Lower lobe of right lung (tissue), 2 donors: ENCODE data around the gene LIMS3. TPM values are rescaled to one million over a fixed set of nuclear protein-coding genes. Genes with fewer than 3 reads are reported as not detected.
"Not testable (repeated sequence)": the region's sequence is repeated elsewhere in the genome, so short reads cannot be mapped to it uniquely, and the experiment has no call there.

Experiments used
- ATAC-seq, 2 donors: fragments of 200-7000 bp; cut with Tn5 transposase; one replicate each; pipeline ENCODE4 v1.9.1; 2020 to 2022; ENCODE audit warnings: mild to moderate bottlenecking in 2 of 2, moderate library complexity in 2 of 2
- DNase-seq: peaks from one replicate; pipeline ENCODE4 v3.0.0-alpha.2; 2020
- H3K27ac ChIP-seq: fragments of 200-600 bp; one replicate; pipeline ENCODE4 v1.8.0; 2022
- H3K27me3 ChIP-seq: fragments of 200-600 bp; one replicate; pipeline ENCODE4 v1.8.0; 2022; ENCODE audit warnings: low read depth
- H3K36me3 ChIP-seq: fragments of 200-600 bp; one replicate; pipeline ENCODE4 v1.8.0; 2022; ENCODE audit warnings: mild to moderate bottlenecking
- H3K4me1 ChIP-seq: fragments of 200-600 bp; one replicate; pipeline ENCODE4 v1.8.0; 2022
- H3K4me3 ChIP-seq: fragments of 200-600 bp; one replicate; pipeline ENCODE4 v1.8.0; 2022; ENCODE audit warnings: mild to moderate bottlenecking
- H3K9me3 ChIP-seq: fragments of 200-600 bp; one replicate; pipeline ENCODE4 v1.8.0; 2022
- intact Hi-C: fragments of 100-400 bp; cut with DNase I; formaldehyde crosslinking; loops from one replicate; pipeline ENCODE4 v1.11.0; 2022
- total RNA-seq: library from RNA; stranded (reverse); fragmentation: NEBNext Ultra II Directional; extraction: Animal tissue kit (Norgen Biotek cat#: 25700); gene quantifications from one replicate; pipeline ENCODE4 v1.2.1, GENCODE V29; 2021
- donor health status: DM: no; HTN: yes; CAD: no; lungs with severe emphysema.

LIMS3 gene
- total RNA-seq, 1 donor from 2014 or later: 2.4 TPM

- H3K9me3 ChIP-seq, DNase-seq, H3K27me3 ChIP-seq, H3K27ac ChIP-seq, H3K4me3 ChIP-seq, H3K36me3 ChIP-seq, H3K4me1 ChIP-seq, intact Hi-C loops: not testable (repeated sequence)
- ATAC-seq: peak in 1 of 2 donors; percentile 10
Measured at GRCh38 chr2:109905796-109906195, 7.3 kb downstream of the LIMS3 start.

GRCh38 chr2:109908626-109909025, 10.1 kb downstream of the LIMS3 start:
- H3K4me3 ChIP-seq, DNase-seq, H3K4me1 ChIP-seq, H3K36me3 ChIP-seq, ATAC-seq, H3K9me3 ChIP-seq, H3K27ac ChIP-seq, H3K27me3 ChIP-seq, intact Hi-C loops: not testable (repeated sequence)

- H3K27me3 ChIP-seq, H3K36me3 ChIP-seq, H3K4me3 ChIP-seq, DNase-seq, H3K27ac ChIP-seq, H3K9me3 ChIP-seq, intact Hi-C loops, H3K4me1 ChIP-seq: not testable (repeated sequence)
- ATAC-seq: peak; percentile 53 to 71
Measured at GRCh38 chr2:109910789-109911188, 12.3 kb downstream of the LIMS3 start.

- H3K9me3 ChIP-seq, H3K36me3 ChIP-seq, ATAC-seq, intact Hi-C loops, H3K4me3 ChIP-seq, H3K4me1 ChIP-seq, H3K27ac ChIP-seq, H3K27me3 ChIP-seq, DNase-seq: not testable (repeated sequence)
Measured at GRCh38 chr2:109913911-109914310, 15.4 kb downstream of the LIMS3 start.

- DNase-seq, H3K27me3 ChIP-seq, intact Hi-C loops: not testable (repeated sequence)
Measured at GRCh38 chr2:109914552-109914951, 16.1 kb downstream of the LIMS3 start.

GRCh38 chr2:109915830-109916229, 17.3 kb downstream of the LIMS3 start:
- H3K9me3 ChIP-seq, H3K4me3 ChIP-seq, H3K27ac ChIP-seq, H3K4me1 ChIP-seq, H3K36me3 ChIP-seq, H3K27me3 ChIP-seq, ATAC-seq, DNase-seq, intact Hi-C loops: not testable (repeated sequence)

More at GRCh38 chr2:109914552-109914951, 16.1 kb downstream of the LIMS3 start:
- not testable (repeated sequence) for H3K27ac ChIP-seq, H3K9me3 ChIP-seq, H3K4me1 ChIP-seq, H3K4me3 ChIP-seq, H3K36me3 ChIP-seq, ATAC-seq

- intact Hi-C loops, H3K4me3 ChIP-seq, DNase-seq, H3K4me1 ChIP-seq, H3K9me3 ChIP-seq, ATAC-seq, H3K27ac ChIP-seq, H3K36me3 ChIP-seq, H3K27me3 ChIP-seq: not testable (repeated sequence)
Measured at GRCh38 chr2:109920162-109920561, 21.7 kb downstream of the LIMS3 start.

GRCh38 chr2:109921543-109922384, 23.3 kb downstream of the LIMS3 start:
- intact Hi-C loops, H3K27ac ChIP-seq, DNase-seq, H3K27me3 ChIP-seq, H3K9me3 ChIP-seq, H3K36me3 ChIP-seq, H3K4me3 ChIP-seq, H3K4me1 ChIP-seq: not testable (repeated sequence)
- peak; percentile 82 to 91 for ATAC-seq

- H3K4me3 ChIP-seq, DNase-seq, H3K4me1 ChIP-seq, H3K36me3 ChIP-seq, H3K27me3 ChIP-seq, intact Hi-C loops, H3K27ac ChIP-seq, H3K9me3 ChIP-seq: not testable (repeated sequence)
- ATAC-seq: peak in 1 of 2 donors; percentile 40
Measured at GRCh38 chr2:109924481-109924880, 26.0 kb downstream of the LIMS3 start.

GRCh38 chr2:109927803-109928202, 29.3 kb downstream of the LIMS3 start:
- DNase-seq, ATAC-seq, H3K9me3 ChIP-seq, H3K27ac ChIP-seq, H3K27me3 ChIP-seq, H3K4me1 ChIP-seq, intact Hi-C loops, H3K4me3 ChIP-seq, H3K36me3 ChIP-seq: not testable (repeated sequence)

GRCh38 chr2:109929222-109929621, 30.7 kb downstream of the LIMS3 start:
- H3K4me3 ChIP-seq, H3K27ac ChIP-seq, H3K9me3 ChIP-seq, ATAC-seq, intact Hi-C loops, DNase-seq, H3K36me3 ChIP-seq, H3K4me1 ChIP-seq, H3K27me3 ChIP-seq: not testable (repeated sequence)

GRCh38 chr2:109936534-109936933, 38.0 kb downstream of the LIMS3 start:
- intact Hi-C loops, H3K4me3 ChIP-seq, H3K27ac ChIP-seq, H3K4me1 ChIP-seq, H3K9me3 ChIP-seq, H3K27me3 ChIP-seq, ATAC-seq, H3K36me3 ChIP-seq, DNase-seq: not testable (repeated sequence)

- H3K4me1 ChIP-seq: not testable (repeated sequence)
Measured at GRCh38 chr2:109945362-109945761, 46.9 kb downstream of the LIMS3 start.

GRCh38 chr2:109947262-109947958, 48.9 kb downstream of the LIMS3 start:
- H3K9me3 ChIP-seq, H3K4me3 ChIP-seq, H3K27me3 ChIP-seq, H3K27ac ChIP-seq, intact Hi-C loops, H3K4me1 ChIP-seq, H3K36me3 ChIP-seq, DNase-seq: not testable (repeated sequence)
- peak; percentile 53 to 67 for ATAC-seq

More at GRCh38 chr2:109945362-109945761, 46.9 kb downstream of the LIMS3 start:
- intact Hi-C loops, H3K9me3 ChIP-seq, H3K27ac ChIP-seq, H3K27me3 ChIP-seq, DNase-seq, H3K4me3 ChIP-seq, ATAC-seq, H3K36me3 ChIP-seq: not testable (repeated sequence)
